NOMO-1 (cell line): ENCODE data around the gene ALG12.

ENCODE experiments used
- DNase-seq, 2 experiments: peaks; one replicate each; lab custom pipeline; 2025; ENCODE audit not compliant: unreplicated experiment in 2 of 2; lab: John Stamatoyannopoulos, UW

Gene ALG12

DNA sequence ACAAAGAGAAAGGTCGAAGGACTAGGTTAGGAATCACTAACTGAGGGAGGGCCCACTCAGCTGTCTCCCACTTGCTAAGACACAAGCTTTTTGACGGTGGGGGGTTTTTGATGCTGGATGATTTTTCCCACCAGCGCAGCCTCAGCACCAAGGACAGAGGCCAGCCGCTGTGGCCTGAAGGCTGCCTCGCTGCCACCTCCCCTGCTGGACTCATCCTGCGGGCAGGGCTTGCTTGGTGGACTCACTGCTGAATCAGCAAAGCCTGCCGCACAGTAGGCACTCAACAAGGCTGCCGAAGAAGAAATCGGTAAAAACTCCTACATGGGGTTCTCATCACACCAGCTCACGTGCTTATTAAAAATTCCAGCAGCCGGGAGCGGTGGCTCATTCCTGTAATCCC is 2.6 kb downstream of the ALG12 start:
- no peak for DNase-seq

DNA sequence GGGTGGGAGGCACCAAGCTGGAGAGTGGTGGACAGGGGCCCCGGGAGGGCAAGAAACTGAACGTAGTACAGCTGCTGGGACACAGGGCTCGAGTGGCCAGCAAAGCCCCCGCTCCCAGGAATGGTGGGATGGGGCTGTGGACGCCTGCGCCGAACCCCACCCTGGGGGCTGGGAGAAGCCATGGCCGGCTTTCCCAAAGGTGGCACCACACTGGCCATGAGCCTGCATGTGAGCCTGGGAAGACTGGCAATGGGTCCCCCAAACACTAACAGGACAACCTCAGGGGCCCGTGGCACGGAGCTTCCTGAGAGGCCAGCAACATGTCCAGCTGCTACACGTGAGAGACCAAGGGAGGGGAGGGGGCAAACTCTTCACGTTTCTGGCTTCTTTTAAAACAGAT is 4.0 kb downstream of the ALG12 start:
- DNase-seq, result no peak

DNA sequence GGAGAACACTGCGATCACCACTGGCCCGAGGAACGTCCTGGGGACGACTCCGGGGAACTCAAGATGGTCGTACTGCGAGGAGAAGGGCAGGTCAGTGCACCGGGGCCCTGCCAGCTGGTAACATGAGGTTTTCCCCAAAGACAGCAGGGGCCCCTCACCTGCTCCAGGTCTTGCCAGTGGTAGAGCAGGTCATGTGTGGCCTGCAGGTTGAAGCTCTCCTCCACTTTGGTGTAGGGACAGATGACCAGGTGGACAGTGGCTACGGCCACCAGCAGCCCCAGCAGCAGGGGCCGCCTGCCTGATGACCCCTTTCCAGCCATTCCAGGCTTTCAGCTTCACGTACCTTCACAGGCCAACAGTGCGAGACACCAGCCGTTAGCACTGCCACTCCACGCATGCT is 4.8 kb downstream of the ALG12 start:
- DNase-seq, result no peak

DNA sequence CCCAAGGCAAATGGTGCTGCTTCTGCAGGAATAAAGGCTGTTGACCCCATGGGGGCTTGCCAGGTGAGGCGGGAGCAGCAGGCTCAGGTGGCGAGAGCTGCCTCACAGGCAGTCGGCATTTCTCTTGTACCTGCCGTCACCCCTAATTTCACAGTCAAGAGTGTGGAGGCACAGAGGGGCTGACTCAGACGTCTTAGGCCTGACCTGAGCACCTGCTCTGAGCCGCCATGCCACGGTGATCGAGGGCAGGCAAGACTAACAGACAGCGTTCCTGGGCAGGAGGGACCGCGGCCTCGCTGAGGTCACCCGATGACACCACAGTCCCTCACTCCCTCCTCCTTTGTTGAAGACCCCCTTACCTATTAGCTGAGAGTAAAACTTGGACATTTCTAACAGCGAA is 5.2 kb downstream of the ALG12 start:
- no peak for DNase-seq

DNA sequence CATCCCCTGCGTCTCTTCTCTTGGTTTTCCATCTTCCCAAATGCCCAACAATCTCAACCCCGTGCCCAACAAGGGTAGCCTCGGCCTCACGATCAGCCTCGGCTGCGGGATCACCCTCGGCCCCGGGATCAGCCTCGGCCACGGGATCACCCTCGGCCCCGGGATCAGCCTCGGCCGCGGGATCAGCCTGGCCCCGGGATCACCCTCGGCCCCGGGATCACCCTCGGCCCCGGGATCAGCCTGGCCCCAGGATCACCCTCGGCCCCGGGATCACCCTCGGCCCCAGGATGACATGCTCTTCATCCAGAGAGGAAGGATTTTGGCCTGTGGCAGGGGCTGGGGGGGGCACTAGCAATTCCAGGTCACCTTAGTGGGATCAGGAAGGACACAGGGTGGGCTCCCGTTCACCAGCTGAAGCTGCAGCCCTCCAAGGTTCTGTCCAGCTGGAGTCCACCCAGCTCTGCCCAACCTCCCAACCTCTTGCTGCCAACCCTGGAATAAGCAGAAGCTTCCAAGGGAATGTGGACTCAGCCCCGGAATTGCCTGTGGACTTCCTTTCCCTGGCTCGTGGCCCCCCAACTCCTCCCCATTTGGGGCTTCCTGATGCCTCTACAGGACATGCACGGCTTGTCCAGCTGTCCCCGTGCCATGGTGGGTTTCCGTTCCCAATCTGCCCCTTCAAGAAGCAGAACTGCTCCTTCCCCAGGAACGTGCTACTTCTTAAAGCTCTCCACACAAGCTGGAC is 6.2 kb downstream of the ALG12 start:
- no peak for DNase-seq

DNA sequence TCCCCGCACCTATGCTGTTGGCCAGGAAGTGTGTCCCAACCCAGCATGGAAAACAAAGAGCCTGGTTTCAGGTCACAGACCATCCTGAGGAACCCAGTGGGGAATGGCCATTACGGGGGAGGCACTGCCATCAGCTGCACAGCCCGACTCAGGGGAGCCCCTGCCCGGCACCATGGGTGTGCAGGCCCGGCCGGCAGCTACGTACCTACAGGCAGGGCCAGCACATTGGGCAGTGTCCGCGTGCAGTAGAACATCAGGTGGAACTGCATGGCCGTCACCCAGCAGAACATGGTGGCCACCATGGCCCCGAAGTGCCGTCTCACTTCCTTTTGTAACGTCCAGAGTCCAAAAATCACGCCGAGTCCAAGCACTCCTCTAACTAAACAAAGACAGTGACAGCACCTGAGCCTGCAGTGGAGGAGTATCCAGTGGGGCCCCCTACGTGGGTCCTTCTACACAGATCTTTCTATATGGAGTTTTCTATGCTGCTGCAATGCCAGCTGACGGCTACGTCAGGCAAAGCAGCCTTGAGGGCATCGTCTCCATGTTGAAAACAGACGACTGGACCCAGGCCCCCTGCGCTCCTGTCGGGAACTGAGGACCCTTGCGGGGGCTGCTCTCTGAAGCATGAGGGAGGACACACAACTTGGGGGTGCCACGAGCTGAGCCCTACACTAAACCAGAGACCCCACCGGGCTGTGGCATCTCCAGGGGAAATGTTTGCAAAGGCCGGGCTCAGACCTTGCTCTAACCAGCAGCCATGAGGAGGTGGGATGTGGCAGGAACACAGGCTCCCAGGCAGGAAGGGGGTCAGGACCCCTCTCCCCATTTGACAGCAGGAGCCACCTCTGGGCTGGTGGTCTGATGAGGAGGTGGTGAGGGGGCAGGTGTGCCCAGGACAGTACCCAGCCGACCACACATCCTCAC is 7.7 kb downstream of the ALG12 start:
- DNase-seq, result no peak

DNA sequence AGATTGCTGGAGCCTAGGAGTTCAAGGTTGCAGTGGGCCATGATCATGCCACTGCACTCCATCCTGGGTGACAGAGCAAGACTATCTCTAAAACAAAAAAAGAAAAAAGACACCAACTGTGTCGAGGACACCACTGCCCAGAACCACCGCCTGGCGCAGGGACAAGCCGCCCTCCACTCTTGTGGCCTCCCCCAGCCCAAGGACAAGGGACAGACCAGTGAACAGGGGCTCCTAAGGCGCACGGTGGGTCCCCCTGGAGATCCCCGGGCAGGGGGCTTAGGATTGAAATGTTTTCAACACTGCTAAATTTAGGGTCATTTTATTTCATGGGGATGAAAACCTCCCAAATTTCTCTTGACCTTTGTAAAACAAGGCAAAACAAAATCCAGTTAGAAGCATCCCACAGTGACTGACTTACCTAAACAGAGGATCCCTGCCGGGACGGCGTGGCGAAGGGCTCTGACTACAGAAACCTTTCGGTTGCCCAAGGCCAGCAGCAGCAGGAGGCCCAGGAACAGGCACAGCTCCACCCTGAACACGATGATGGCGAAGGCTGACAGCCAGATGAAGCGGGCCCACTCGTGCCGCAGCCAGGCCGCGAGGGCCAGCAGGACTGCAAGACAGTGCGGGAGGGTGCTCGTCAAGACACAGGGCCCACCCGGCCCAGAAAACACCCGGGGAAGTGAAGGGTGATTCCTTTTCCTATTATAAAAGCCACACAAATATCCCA is 8.6 kb downstream of the ALG12 start:
- no peak for DNase-seq

DNA sequence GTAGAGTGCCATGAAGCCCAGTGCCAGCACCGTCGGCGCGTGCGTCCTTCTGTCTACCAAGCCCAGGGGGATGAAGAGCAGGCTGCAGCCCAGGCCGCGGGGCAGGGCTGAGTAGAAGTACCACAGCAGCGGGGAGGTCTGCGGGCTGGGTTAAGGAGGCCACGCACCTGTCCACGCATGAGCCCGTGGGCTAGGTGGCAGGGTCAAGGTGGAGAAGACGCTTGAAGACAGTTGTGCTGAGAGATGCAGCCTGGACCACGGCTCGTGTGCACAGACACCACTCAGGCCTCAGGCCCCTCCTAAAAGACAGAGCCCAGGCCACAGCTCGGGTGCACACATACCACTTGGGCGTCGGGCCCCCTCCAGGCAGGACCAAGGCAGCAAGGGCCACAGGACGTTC is 10.4 kb downstream of the ALG12 start:
- DNase-seq, result no peak

DNA sequence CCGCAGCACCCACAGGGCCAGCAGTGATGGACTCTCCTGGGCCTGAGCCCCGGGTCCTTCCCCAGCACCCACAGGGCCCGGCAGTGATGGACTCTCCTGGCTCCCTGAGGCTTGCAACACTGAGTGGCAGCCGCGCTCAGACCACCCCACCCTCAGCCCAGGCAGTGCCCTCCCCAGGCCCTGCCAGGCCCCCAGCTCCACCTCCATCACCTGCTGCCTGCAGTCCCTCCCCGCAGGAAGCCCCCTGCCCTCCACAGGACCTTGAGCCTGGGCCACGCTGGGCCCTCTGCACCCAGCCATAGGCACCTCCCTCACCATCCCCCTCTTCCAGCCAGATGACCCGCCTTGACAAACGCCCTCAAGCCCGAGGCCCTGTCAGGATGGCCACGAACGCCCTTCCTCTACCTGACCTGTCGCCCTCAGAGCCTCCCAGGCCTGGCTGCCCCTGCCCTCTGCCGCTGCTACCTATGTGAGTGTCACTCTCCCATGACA is 11.4 kb downstream of the ALG12 start:
- no peak for DNase-seq

DNA sequence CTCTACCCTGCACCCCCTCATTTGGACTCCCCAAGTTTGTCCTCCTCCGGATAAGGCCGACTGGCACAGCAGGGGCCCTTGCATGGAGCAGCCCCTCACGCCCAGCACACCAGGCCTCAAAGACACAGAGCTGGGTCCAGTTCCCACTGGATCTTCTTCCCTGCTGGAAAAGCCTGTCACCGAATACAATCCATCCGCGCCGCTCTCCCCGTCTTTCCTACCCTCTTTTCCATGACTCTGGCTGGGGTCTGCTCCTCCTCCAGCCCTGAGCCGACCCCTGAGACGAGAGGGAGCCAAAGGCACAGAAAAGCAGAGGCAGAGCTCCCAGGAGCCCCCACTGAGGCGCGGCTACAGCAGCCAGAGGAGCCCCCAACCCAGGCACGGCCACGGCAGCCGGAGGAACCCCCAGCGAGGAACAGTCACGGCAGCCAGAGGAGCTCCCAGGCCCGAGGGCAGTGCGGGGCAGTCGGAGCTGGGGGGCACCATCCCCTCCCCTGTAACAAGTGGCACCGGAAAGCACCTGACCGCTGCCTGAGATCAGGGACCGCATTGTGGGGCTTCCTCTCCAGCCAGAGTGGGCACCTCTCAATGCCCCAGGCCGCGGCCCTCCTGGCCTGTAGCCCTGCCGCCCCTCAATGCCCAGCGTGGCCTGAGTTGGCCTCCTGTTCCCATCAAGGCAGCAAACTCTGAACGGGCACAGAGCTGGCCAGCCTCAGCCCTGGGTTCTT is 12.0 kb downstream of the ALG12 start:
- DNase-seq, result no peak

DNA sequence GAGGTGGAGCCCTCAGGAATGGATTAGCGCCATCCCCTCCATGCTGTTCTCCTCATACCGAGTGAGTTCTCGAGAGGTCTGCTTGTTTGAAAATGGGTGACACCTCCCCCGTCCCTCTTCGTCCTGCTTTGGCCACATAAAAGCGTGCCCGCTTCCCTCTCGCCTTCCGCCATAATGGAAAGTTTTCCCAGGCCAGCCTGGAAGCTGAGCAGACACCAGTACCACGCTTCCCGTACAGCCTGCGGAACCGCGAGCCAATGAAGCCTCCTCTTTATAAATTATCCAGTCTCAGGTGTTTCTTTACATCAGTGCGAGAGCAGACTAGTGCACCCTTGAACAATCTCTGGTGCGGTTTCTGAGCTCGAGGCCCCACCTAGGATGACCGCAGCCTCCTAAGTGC is 12.8 kb downstream of the ALG12 start:
- no peak for DNase-seq

DNA sequence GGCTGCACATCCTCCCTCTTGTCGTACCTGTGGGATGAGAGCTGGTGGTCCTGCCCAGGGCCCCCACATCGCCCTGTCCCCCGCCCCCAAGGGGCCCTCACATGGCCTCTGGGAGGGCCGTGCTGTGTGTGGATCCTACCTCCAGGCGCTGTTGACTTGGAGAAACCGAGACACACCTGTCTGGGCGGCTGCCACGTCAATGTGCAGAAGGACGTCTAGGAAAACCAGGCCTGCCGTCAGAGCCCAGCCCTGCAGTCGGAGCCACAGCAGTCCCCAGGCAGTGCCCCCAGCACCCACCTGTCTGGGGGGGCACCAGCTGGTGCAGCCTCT is 14.2 kb downstream of the ALG12 start:
- DNase-seq, result no peak

DNA sequence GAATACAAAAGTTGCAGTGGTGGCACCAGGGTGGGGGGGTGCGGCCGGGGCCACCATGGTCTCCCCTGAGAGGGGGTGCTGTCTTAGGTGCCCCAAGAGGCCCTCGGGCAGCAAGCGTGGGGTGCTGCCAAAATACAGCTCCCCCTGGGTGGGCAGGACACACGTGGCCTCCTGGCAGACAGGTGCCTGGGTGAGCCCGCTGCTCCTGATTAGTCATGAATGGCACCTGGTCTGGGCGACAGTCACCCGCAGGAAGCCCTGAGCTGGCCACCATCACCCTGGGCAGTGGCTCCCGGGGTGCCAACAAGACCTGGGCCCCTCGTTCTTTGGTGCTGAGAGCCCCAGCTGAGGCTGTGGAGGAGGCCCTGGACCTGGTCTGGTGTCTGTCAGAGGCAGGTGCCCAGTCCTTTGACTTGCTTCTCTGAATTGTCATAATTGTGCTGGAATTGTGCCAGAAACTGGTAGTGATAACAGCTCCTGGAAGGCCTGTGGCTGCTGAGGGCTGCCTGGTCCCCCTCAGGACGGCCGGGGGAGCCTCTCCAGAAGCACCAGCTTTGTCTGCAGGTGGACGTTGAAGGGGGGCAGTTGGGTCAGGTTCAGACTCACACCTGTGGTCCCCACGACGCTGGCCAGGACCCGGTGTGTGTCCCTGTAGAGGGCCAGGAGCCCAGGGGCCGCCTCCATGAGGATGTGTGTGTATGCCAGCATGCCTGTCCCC is 14.8 kb downstream of the ALG12 start:
- DNase-seq, result no peak

DNA sequence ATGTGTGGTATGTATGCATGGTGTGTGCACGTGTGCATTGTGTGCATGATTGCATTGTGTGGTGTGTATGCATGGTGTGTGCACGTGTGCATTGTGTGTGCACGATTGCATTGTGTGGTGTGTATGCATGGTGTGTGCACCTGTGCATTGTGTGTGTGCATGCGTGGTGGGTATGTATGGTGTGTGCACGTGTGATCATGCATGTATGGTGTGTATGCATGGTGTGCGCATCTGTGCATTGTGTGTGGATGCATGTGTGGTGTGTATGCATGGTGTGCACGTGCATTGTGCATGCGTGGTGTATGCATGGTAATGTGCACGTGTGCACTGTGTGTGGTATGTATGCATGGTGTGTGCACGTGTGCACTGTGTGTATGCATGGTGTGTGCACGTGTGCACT is 16.8 kb downstream of the ALG12 start:
- DNase-seq, result no peak

DNA sequence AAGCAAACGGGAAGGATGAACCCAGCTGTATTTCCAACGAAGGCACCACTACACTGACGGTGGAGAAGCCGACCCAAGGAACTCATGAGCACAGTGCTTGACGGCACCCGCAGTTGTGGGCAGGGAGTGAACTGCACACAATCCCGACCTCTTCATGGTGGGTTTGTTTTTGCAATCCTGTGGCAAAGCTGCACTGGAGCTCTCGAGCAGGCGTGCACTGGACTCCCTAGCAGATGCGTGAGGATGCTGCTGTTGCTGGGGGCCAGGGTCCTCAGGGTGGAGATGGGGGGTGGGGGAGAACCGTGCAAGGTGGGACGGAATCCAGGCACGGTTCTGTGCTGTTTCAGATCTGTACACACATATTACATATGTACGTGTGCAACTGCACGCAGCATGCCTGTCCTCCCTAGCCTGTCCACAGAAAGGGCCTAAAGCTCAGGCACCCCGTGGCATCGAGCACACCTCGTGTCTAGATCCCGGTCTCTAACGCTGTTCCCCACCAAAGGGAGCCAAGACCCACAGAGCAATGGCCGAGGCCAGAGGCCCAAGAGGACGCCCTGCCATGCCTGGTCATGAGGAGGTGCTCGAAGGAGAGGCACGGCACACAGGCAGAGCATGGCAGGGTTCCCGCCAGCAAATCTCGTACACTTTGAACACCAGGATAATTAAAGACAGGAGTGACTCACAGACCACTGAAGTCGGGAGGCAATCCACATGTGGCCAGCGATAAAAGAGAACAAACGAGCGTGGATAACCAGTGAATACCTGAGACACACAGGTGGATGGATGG is 17.6 kb downstream of the ALG12 start:
- DNase-seq, result no peak

DNA sequence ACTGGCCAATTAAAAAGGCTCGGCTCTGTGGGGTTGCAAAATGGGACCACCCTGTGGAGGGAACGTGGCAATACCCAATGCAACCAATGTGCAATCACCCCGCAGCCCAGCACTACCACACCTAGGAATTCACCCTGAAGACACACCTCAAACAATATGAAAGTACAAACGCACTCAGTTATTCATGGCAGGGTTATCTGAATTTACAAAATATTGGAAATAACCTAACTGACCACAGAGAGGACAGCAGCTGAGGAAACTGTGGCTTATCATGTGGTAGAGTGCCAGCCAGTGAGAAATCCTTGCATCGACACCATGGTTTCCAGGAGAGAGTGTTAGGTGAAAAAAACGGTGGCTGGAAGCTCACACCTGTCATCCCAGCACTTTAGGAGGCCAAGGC is 18.7 kb downstream of the ALG12 start:
- DNase-seq, result no peak

DNA sequence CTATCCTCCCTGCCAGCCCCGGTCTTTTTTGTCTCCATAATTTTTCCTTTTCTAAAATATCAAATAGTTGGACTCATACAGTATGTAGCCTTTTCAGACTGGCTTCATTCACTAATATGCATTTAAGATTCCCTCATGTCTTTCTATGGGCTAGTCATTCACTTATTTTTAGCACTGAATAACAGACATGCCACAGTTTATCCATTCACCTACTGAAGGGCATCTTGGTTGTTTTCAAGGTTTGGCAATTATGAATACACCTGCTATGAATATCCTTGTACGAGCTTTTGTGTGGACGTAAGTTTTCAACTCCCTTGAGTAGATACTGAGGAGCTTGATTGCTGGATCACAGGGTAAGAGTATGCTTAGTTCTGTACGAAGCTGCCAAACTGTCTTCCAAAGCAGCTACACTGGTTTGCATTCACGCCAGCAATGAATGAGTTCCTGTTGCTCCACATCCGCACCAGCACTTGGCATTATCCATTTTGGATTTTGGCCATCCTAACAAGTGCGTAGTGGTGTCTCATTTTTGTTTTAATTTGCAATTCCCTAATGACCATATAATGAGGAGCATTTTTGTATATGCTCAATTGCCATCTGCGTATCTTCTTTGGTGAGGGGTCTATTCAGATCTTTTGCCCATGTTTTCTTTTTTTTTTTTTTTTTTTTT is 21.1 kb downstream of the ALG12 start:
- no peak for DNase-seq

DNA sequence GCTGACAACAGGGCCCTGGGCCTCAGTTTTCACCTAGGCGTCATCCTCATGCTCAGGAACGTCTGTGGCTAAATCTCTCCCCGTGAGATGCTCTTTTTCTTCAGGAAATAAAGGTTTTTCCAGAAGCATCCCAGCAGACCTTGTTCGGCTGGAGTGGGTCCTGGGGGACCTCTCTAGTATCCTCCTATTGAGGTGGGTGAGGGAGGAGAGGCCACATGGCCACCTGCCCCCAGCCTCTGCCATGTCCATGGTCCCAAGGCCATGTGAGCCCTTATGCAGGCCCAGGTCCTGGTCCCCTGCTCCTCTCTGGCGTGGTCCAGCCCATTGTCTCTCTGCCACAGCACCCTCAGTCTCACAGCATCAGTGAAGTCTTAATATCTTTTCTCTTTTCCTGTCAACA is 22.0 kb downstream of the ALG12 start:
- DNase-seq, result no peak
